GM19035 (cell line): ENCODE measurements around the gene ACO2.
"Not testable (repeated sequence)": the region's sequence is repeated elsewhere in the genome, so short reads cannot be mapped to it uniquely, and the experiment has no call there.

Experiments used
- ATAC-seq: cut with Tn5 transposase; IDR thresholded peaks from one replicate; pipeline ENCODE4 v1.9.1; 2021; ENCODE audit not compliant: unreplicated experiment

The ACO2 gene

DNA sequence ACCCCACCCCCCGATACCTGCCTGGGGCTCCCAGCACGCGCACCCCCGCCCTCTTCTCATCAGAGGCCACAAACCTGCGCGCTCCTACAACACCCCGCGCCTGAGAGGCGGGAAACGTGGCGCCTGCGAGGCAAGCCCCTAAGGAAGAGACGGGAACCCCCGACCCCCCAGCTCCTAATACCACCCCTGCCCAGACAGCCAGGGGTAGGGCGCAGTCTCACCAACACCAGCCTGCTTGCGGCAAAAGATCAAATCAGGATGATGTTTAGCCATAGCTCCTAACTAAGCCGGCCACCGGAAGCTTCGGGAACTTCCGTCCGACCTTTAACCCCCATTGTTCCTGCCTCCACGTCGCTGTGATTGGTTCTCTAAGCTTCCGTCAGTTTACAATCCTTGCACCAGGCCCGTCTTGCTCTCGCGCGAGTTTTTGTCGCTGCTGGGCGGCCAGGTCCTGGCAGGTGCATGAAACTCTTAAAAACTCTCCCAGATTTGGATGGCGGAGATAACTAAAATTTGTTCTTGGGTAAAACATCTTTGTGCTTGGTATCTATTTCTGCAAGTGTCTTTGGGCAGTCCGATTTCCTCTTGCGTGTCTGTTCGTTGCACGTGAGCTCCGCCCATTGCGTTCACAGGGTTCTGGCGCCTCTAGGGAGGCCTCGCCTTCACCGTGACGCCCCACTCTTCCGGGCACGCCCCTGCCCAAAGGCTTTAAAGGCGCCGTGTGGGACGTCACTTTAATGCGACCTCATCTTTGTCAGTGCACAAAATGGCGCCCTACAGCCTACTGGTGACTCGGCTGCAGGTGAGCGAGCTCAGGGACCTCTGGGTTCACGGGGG, at the start of gene ACO2, which contains the start of gene PHF5A:
Gene ACO2 (plus strand): TSS at position 737 of the 837 bp plus-strand sequence. CDS start 30 bp downstream, at position 767.
Gene PHF5A (minus strand): TSS at position 312 of the 837 bp plus-strand sequence. CDS start 39 bp downstream, at position 273.
- ATAC-seq, result peak; percentile 86

DNA sequence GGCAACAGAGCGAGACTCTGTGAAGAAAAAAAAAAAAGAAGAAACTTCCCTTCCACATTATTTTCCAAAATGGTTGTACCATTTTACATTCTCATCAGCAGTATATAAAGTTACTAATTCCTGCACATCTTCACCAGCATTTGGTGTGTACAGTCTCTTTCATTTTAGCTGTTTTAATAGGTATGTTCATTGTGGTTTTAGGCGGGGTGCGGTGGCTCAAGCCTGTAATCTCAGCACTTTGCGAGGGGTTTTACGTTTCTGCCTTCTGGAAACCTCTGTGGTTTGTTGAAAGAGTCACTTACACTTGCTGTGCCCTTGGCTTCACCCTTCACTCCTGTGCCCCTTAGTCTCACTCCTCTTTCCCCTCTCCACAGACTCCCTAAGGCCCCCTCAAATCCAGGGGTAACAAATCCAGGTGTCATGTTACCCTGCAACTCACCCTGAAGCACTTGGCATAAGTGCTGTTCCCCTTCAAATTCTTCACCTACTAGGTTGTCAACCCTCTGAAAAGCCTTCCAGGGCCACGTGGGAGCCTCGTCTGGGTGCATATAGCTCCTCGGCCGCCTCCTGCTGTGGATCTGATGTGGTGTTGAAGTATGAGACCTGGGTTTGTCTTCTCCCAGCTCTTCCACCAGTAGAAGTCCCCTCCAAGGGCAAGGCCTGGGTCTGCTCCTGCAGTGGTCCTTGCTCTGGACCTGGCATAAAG, 43.1 kb upstream of the ACO2 start:
- ATAC-seq, result no peak

DNA sequence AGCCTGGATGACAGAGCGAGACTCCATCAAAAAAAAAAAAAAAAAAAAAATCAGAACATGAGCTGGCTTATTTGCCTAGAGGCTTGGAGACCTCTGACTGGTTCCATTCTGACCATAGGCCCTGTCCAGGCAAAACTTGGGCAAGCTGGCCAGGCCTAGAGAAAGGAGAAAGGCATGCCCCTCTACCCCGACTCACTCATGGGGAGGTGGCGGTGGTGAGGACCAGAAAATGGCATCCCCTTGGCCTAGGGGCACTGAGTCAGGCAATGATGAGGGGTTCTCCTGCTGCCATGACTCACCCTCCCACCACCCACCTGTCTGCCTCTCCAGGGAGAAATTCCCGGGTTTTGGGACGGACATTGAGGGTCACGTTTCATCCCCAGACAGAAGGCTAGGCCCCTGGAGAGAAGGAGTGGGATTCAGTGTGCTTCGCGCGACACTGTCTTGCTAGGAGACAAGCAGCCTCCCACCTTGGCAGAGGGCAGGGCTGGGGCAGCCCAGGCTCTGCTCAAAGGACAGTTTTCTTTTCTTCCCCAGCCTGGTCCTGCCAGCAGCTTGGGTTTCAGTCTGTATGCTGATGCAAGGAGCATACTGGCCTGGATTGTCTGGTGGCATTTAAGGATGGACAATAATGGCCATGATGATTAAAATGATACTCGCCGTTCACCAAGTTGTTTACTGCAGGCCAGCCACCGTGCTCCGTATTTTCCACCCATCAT, 39.5 kb upstream of the ACO2 start:
- ATAC-seq, result no peak

DNA sequence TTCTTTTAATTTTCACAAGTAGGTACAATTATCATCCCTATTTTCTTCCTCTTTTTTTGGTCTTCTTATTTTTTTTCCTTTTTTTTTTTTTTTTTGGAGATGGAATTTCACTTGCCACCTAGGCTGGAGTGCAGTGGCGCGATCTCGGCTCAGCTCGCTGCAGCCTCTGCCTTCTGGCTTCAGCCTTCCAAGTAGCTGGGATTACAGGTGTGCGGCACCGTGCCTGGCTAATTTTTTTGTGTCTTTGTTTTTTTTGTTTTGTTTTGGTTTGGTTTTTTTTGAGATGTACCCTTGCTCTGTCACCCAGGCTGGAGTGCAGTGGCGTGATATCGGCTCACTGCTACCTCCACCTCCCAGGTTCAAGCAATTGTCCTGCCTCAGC, 39.0 kb upstream of the ACO2 start:
- no peak for ATAC-seq

DNA sequence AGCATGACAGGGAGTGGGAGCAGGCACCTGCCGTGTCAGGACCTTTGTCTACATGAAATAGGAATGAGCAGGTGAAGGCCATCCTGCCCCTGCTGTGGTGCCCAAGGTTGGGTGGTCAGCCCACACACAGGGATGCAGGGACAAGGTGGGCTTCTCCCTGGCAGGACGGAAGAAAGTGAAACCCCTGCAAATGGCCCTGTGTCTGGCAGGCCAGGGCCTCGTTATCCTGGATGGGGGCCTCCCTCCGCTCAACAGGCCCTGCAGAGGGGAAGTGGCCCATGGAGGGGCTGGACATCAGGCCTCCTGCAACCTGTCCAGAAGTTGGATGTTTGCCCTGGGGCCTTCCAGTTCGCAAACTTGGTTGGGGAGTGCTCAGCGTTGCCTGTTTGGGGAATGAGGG, 37.3 kb upstream of the ACO2 start:
- no peak for ATAC-seq

DNA sequence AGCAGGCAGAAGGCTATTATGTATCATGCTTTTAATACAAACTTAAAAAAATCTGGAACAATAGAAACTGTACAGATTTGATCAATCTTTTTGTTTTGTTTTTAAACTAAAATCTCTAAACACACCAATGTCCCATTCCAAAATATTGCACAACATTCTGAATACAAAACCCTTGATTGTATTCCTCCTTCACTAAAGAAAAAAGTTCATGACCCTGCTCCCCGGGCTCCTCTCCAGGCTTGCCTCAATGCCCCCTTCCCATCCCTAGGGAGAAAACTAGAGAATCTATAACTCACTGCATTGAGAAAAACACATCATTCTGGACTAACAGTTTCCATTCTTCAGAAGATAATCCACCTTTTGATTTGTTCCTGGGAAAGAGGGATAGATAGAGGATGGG, 35.4 kb upstream of the ACO2 start:
- ATAC-seq, result not testable (repeated sequence)

DNA sequence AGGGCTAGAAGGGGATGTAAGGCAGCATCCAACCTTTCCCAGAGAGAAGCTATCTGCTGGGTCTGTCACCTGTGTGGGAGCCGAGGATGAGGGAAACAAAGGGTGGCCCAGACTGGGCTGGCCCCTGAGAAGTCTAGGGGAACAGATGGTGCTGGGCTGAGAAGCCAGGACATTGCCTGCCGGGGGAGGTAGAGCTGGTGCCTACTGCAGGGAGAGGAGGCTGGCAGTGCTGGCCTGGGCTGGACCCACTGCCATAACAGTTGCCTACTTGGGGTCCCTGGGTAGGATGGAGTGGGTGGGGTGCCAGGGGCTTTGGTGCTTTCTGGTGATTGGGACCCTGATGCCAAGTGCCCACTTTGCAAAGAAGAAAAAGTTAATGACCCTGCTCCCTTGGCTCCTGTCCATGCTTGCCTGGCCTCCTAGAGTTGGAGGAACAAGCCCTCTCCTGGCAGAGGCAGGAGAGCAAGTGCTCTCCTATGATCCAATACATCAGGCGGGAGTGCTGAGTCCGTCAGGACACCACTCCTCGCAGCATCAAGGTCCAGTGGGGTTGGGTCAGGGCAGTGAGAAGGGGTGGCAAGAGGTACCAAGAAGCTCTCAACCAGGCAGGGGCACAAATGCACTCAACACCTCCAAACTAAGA, 34.4 kb upstream of the ACO2 start:
- not testable (repeated sequence) for ATAC-seq

DNA sequence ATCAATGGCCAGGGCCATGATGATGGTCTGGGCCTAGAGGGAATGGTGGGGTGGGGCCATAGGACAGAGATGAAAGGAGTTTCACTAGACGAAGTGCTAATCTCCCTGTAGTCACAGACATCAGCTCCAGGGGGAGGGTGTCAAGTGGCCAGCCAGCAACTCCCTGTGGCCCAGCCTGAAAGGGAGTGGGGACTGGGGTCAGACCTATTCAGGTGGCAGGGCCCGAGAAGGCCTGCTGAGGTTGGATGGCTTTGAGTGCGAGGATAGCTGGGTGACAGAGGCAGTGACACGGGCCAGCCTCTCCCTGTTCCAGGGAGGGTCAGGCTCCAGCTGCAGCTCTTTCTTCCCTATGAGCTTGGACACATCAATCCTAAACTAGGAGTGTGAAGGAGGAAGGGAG, 33.4 kb upstream of the ACO2 start:
- no peak for ATAC-seq

DNA sequence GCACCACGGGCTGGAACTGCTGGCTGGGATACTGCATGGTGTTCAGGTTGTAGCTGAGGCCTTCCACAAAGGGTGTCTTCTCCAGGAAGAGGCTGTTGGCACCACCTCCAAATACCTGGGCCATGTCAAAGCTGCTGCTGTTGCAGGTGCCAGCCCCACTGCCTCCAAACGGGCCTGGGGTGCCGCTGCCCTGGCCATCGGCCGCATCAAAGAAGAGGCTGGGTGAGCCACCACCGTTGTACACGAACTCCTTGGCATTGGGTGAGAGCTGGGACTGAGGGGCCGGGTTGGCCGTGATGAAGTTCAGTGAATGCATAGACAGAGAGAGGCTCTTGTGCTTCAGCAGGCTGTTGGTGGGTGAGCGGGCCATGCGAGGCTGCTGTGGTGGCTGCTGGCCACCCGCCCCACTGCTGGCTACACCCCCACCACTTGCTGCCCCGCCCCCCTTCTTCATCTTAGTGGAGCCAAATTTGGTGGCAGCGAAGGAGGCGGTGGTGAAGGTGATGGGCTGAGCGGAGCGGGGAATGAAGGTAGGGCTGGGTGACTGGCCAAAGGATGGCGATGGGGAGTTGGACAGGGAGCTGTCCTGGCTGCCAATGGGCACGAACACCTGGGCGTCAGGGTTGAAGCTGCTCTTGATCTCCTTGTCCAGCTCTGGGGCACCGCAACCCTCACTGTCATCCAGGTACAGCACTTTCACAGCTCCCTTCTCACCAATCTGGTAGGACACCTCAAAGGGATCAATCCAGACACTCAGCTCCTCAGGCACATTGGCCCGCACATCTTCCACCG, 32.4 kb upstream of the ACO2 start:
- no peak for ATAC-seq

DNA sequence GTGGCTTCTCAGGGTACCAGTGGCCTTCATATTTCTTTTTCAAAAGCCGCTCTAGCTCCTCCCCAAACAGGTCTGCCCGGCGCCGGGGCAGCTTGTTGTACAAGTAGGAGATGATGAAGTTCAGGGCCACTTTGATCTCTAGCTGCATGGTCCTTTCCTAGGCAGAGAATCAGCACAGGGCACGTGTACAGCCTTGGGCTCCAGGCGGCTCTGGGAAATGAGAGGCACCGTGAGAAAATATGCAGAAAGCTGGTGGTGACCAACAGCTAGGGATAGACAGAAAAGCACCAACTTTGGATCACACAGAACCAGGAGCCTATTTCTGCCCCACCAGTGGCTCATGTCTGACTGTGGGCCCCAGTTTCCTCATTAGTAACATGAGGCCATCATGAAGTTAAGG, 31.7 kb upstream of the ACO2 start:
- ATAC-seq, result no peak

DNA sequence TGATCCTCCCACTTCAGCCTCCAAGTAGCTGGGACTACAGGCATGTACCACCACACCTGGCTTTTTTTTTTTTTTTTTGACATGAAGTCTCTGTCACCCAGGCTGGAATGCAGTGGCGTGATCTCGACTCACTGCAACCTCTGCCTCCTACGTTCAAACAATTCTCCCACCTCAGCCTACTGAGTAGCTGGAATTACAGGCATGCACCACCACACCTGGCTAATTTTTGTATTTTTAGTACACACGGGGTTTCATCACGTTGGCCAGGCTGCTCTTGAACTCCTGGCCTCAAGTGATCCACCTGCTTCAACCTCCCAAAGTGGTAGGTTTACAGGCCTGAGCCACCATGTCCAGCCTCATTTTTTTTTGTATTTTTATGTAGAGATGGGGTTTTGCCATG, 28.4 kb upstream of the ACO2 start:
- not testable (repeated sequence) for ATAC-seq

DNA sequence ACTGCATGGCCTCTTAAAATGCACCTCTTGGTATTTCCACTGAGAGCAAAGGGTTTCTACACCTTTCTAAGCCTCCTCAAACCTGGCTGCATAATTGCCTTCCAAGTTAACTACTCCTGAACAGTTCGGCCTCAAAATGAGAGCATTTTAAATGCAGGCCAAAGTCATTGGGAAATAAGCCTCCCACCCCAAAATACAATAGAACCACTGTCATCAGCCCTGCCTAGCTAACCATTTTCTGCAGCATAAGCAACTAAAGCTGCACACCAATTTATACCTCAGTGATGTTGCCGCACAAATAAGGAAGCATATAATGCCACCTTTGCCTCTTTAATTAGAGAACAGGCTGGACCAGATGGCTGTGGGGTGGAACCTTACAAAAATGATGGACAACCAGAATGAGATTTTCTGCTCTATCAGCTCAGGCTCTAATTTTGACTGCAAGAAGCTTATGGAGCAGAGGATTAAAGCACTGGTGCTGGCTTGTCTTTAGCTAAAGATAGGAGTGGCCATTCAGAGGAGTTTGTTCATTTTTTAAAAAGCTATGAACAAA, 26.6 kb upstream of the ACO2 start:
- no peak for ATAC-seq

DNA sequence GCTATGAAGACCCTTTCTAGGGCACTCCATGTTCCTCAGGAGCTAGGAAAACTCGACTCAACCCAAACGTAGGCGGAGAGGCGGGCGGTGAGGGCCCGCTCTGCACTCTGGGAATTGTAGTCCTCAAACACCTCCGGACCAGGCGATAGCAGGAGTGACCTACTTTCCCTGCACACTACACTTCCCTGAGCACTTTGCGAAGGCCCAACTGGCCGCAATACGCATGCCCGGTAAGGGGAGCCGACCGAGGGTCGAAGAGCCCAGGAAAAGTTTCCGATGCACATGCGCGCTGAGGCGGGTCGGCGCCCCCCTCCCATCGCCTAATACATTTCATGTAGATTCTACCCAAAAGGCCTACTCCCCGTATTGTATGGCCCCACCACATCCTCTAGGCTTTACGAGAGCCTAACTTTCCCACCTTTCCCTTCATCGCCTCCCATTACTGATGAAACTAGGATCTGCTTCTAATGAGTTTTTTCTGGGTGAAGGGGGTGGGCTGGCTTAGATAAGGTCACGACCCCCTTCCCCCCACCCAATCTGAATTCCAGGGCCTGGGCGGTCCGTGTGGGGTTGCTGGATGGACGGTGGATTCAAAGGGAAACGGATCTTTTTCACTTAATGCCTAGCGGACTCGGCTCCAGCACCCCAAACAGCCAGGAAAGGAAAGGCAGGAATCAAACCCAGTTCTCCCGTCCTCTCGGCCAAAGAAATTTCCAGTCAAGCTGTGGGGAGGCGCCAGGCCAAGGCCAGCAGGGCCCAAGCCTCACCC, 24.4 kb upstream of the ACO2 start:
- ATAC-seq, result peak; percentile 47

DNA sequence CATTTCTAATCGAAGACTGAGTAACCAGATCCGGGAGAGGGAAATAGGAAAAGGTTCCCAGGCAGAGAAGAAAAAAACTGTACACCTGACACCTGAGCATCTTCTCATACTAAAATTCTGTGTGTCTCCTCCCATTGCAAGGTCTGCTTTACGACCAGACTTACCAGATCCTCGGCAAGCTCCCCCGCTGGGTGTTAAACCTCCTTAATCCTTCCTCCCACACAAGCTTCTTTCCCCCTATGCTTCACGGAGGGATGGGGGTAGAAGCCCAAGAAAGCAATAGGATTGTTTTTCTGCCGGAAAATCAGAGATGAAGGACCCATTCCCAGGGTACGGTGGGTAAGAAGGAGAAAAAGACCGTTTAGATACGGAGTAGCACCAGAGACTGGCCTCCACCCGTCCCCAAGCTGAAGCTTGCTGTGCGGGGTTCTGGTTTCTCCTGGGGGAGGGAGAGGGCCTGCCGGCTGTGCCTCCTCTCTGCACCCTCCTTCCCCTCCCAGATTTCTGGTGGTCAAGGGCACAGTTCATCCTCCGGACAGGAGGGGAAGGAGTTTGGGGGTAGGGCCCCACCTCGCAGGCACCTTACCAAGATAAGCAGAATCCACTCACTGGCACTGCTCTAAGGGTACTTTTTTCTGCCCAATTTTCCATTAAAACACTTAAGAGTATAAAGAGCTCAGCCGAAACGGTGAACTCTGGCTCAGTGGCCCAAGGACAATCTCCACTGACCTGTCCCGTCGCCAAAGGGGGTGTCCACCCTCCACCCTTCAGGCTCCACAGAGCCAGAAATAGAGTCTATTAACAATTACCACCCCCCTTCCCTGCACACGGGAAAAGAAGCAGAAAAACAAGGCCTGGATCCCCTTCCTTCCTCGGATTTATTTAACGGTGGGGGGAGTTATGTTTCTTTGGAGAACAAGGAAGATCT, 23.5 kb upstream of the ACO2 start:
- no peak for ATAC-seq

DNA sequence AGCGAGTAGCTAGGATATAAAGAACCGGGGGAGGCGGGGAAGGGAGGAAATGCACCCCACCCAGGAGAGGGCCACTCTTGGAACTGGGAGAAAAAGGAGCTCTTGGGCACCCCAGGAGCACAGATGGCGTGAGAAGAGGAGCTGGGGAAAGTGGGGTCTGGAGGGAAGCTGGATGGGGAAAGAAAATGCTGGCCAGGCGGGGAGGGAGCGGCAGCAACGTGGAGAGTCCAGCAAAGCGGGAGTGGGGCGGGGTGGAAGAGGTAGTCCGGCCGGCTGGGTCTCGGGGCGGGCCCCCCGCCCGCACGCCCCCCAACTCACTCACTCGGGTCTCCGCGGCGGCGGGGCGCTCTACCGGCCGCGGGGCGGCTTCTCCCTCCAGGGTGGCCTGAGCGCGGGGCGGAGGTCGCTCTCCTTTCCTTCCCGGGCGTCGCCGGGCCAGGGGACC, 22.8 kb upstream of the ACO2 start:
- ATAC-seq, result no peak

DNA sequence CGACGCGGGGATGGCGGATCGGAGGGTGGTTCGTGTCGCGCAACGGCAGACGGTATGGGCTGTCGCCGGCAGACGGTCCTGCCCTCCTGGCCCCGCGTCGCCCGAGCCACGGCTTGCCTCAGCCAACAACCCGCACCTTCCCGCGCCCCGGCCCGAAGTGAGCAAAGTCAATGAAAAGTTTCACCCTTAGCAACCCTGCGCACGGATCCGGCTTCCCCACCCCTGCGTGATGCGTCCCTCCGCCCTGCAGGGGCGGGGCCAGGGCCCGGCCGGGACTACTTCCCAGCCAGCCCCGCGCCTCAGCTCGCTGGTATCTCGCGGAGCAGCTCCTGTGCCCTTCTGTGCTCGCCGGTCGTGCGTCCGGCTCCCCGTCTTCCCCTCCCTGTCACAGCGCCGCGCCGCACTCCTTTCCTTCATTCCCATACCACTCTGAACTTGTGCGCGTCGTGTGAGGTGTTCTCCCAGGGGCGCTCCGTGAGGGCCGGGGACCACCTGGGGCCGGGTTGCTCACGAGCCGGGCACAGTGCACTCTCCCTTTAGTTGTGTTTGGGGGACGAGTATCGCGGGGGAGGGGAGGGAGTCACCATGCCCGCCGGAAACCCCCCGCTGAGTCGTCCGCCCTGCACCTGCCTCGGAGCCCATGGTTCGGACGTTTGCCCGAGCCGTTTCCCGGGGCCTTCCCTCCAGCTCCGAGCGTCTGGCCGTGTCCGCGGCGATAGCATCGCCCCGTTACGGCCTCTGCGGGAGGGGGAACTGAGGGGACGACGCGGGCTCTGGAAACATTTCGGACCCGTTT, 22.1 kb upstream of the ACO2 start, which contains the start of gene TOB2:
Gene TOB2 (minus strand): TSS at position 163 of the 796 bp plus-strand sequence. CDS start 9,456 bp downstream, outside the sequence.
- peak; percentile 49 for ATAC-seq
